Bone marrow (tissue), 2 donors: ENCODE measurements around the gene ZNF354C.
"Not testable (repeated sequence)": the region's sequence is repeated elsewhere in the genome, so short reads cannot be mapped to it uniquely, and the experiment has no call there.

ENCODE experiments used
- DNase-seq, 2 donors: peaks; one replicate each; lab custom pipeline; 2025; lab: John Stamatoyannopoulos, UW

ZNF354C gene

GRCh38 chr5:179060116-179061008, at the start of gene ZNF354C:
Gene ZNF354C, plus strand, starts transcription at chr5:179060373. Its CDS starts 1,696 bp downstream, at chr5:179062069.
- peak; percentile 39 to 55 for DNase-seq

DNA sequence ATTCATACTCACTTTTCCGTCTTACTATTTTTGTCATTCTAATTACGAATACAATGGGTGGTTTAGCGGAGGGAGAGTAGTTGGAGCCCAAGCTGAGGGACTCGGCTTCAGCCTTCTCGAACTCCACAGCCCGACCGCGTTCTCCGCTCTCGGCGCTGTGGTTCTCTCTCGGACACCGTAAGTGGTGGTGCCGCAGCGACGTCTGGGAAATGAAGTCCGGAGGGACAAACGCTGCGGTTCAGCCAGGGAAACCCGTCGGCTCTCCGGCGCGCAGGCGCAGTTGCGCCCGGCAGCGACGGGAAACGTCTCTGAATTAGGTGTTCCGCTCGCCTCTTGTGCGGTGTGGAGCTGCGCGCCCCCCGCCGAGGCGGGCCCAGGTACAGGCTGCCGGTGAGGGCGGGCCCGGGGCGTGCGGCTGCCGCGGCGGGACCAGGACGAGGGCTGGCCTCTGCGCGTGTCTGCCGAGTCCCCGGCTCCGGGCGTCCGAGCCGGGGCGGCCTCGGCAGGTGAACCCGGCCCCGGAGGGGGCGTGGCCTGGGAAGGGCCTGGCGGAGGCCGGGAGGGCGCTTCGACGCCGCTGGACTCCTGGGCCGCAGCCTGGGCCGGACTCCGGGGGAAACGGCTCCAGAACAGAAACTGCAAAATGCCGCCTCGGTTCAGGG, 36.5 kb upstream of the ZNF354C start, which contains the start of gene ZNF879:
TSS of gene ZNF879 (plus strand) at position 277 of the 662 bp plus-strand sequence. CDS start 1,201 bp downstream, outside the sequence.
- peak; percentile 55 to 60 for DNase-seq

- DNase-seq: no peak
Observed at GRCh38 chr5:179033004-179033580, 27.1 kb upstream of the ZNF354C start.

DNA sequence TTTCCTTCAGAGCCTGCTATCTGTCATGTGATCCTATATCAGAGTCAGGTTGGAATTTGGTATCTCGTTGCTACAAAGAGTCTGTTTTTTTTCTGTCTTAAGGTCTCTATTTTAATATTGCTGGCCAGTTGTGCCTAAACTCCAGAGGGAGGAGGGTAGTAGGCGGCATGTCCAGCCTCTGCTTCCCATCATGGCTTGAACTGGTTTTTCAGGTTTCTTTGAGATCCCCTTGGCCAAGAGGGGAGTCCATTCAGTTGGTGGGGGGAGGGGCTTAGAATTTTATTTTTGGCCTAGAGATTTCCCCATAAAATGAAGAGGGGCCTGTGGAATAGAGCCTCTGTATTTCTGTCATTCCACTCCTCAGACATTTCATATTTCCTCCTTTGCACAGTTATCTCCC, 15.4 kb upstream of the ZNF354C start:
- DNase-seq: no peak

GRCh38 chr5:179051784-179052183, 8.4 kb upstream of the ZNF354C start:
- DNase-seq: no peak

- no peak for DNase-seq
Observed at GRCh38 chr5:179054036-179054785, 6.0 kb upstream of the ZNF354C start.

DNA sequence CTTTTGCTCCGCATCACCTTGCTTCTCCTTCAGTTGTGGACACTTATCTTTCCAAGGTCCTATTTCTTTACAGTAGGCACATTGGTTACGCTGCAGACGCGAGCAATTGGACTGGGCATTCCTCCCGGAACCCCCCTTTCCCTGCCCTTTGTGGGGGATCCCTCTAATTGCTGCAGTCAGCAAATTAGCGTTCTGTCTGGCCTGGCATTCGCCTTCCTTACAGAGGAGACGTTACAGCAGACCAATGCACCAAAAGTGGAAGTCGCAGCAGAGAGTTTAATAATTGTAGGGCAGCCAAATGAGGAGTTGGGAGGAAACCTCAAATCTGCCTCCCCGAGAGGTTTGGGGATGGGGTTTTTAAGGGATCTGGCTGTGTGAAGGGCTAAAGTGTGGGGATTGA, 5.3 kb upstream of the ZNF354C start:
- no peak for DNase-seq

GRCh38 chr5:179055436-179055835, 4.7 kb upstream of the ZNF354C start:
- no peak for DNase-seq

DNA sequence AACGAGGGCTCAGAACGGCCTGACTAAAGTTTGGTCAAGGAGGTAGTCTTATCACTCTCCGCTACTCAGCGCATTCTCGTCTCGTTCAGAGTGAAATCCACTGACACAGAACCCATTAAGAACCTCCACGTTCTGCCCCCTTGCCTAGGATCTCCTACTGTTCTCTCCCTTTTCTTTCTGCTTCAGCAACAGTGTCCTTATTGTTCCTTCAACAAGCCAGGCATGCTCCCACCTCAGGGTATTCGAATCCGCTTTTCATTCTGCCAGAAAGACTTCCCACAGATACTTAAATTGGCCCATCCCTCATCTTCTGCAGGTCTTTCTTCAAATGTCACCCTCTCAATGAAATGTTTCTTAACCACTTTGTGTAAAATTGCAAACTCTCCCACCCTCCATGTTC, 4.3 kb upstream of the ZNF354C start:
- no peak for DNase-seq

DNA sequence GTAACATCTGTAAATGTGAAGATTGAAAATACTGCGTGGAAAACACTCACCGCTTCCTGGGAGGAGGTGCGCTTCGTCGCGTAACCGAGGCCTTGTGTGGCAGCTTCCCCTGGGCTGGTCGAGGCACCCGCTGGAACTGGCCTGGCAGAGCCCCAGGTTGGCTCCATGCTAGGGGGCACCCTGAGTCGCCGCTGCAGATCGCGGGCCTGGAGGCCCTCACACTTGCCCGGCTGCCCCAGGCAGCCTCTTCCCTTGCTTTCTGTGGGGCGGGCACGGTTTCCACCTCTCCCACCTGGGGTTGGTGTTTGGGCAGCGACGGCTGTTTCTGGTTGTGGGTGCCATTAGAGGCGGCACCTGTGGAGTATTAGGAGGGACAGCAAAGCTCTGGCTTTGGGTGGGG, 852 bp downstream of the ZNF354C start:
- DNase-seq: no peak

DNA sequence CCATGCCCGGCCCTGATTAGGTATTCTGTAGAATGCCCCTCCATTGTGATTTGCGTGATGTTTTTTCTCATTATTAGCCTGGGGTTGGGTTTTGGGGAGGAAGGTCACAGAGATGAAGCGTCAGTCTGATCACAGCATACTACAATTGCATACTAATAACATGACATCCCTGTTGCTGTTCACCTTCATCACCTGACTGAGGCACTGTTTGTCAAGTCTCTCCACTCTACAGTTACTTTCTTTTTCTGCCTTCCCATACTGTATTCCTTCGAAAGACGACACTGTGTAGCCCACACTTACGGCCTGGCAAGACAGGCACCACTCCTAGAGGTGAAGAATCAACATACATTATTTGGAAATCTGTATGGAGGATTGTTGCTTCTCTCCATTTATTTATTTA, 5.5 kb downstream of the ZNF354C start:
- no peak for DNase-seq

DNA sequence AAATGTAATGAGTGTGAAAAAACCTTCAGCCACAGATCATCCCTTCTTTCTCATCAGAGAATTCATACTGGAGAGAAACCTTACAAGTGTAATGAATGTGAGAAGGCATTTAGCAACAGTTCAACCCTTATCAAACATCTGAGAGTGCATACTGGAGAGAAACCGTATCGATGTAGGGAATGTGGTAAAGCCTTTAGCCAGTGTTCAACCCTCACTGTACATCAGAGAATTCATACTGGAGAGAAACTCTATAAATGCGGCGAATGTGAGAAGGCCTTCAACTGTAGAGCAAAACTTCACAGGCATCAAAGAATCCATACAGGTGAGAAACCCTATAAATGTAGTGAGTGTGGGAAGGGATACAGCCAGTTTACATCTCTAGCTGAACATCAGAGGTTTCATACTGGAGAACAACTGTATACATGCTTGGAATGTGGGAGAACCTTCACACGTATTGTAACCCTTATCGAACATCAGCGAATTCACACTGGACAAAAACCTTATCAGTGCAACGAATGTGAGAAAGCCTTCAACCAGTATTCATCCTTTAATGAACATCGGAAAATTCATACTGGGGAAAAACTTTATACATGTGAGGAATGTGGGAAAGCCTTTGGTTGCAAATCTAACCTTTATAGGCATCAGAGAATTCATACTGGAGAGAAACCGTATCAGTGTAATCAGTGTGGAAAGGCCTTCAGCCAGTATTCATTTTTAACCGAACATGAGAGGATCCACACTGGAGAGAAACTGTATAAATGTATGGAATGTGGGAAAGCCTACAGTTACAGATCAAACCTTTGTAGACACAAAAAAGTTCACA, 19.2 kb downstream of the ZNF354C start:
- DNase-seq: no peak

DNA sequence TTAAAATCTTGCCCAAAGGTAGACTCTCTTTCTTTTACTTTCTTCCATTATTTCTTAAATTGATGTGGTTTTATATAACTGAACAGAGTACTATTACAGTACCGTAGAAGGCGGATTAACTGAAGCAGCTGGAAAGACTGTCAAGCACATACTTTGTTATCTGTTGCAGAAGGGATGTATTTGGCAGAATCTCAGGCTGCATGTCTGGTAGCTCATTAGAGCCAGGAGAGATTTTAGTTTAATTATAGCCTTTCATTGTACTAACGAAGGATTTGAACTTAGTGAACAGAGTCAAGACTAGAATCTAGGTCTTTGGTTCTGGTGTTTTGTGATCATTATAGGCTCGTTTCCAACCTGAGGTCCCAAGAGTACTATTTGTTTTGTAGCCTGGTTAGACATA, 20.6 kb downstream of the ZNF354C start:
- no peak for DNase-seq

DNA sequence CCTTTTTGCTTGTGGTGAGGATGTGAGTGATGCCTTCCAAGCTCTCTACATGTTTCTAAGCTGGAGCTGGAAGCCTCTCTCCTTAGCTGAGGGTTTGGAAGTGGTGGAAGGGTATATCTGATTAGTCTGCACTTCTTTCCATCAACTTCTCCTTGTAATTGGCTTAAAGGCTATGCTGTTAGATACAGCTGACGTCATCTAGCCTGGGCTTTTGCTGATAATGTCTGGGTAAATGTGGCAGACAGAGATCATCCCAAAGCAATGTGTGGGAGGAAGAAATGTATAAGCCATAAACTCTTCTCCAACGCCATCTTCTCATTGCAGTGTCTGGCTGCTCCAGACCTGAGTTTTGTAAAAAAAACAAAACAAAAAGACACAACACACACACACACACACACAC, 29.3 kb downstream of the ZNF354C start:
- no peak for DNase-seq

- not testable (repeated sequence) for DNase-seq
Observed at GRCh38 chr5:179101282-179101681, 41.1 kb downstream of the ZNF354C start.

DNA sequence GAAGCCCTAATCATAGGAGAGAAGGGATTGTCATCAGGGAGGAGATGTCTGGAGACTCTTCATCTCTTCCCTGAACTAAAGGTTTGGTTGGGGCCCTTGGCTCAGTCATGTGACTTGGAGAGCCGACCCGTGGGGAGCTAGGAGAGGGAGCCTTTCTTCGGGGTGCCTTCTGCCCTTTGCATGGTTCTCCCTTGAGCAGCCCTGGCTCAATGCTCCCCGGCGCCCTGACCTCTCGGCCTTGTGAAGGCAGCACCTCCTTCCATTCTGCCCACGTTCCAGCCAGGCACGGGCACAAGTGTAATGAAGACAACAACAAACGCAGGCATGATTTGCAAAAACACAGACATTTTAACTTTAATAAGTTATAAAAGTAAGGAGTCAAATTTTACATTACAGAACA, 50.4 kb downstream of the ZNF354C start:
- DNase-seq: no peak

- no peak for DNase-seq
Observed at GRCh38 chr5:179111267-179112207, 51.4 kb downstream of the ZNF354C start.

DNA sequence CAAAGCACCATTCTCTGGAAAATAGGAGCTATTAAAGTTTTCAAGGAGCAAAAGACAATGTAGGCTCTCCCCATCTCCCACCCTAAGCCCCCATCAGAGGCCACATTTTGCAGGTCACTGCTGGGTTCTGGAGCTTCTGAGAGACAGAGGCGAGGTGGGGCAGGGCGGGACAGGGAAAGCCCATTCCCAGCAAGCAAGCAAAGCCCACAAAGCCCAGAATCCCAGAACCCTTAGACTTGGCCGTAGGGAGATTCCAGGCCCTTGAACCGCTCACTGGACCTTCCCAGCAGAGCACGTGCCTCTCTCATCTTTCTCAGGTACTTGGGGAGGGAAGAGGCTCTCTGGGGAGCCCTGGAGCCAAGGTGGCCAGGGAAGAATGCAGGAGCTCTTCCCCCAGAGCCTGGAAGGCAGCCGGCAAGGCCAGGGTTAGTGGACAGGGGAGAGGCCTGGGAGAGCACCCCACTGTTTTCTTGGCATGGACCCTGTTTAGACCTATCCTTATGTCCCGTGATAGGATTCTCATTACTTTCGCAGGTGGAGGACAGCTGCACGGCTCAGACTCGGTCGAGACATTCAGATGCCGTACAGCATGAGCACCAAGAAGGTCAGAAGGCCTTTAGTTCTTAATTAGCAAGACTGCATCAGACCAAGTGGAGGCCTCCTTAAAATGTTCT, 52.4 kb downstream of the ZNF354C start:
- DNase-seq: no peak

DNA sequence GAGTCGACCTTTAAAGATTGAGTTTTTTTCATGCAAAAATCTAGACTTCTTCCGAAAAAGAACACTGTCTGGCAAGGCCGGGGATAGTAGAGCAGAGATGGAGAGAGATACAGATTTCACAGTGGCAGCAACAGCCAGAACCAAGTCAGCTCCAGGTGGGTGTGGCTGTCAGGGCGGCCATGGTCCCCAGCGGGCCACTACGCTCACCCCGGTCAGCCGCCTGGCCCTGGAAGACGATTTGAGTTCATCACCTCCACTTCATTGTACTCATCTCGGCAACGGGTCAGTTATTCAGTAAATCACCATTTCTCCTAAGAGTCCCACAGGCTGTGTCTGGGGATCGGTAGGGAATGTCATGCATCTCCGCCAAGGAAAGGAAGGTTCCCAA, 53.0 kb downstream of the ZNF354C start:
- DNase-seq: no peak
